Activated effector memory CD4-positive, alpha-beta T cell treated with anti-CD3 and anti-CD28 coated beads, Interleukin-2, amount 50 U/mL, for 16 hours (primary cell): ENCODE data around the gene ENOX1.

Experiments used
- DNase-seq: peaks from one replicate; pipeline ENCODE4 v3.0.0-alpha.2; 2020

ENOX1 gene

GRCh38 chr13:43737392-43737923 lies 49.3 kb downstream of the ENOX1 start:
- DNase-seq, result no peak

DNA sequence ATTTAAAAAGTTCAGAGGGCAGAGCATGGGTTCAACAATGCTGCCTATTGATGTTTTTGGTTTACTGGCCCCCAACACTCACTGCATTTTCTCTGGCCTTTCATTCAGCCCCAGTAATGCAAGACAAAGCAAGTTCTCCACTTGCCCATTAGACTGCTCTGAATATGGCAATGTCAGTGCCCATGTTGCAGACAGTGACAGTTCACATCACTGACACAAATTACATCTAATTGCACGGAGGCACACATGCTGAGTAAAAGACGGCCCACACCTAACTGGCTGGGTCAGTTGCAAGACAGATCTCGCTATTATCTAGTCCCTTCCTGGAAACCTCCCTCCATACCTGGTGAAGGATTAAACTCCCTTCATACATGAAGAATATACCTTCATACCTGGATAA lies 54.0 kb downstream of the ENOX1 start:
- no peak for DNase-seq

- no peak for DNase-seq
Measured at GRCh38 chr13:43731296-43731695, 55.5 kb downstream of the ENOX1 start.

GRCh38 chr13:43730642-43731041 lies 56.1 kb downstream of the ENOX1 start:
- no peak for DNase-seq

DNA sequence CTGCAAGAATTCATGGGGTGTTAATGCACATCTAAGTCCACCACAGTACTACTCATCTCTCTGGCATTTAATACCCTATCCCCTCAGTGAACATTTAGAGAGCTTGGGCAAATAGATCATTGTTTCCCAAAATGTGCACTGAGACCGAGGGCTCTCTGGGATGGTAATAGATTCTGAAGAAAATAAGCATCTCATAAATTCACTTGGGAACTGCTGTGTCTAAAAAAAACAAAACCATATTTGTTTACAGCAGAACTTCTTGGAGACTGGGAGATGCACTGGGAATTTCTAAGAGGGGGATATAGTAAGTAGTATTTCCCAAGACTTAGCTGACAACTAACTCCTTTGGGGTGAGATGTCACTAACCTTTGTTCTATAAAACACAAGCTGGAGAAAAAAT lies 58.4 kb downstream of the ENOX1 start:
- DNase-seq, result no peak

DNA sequence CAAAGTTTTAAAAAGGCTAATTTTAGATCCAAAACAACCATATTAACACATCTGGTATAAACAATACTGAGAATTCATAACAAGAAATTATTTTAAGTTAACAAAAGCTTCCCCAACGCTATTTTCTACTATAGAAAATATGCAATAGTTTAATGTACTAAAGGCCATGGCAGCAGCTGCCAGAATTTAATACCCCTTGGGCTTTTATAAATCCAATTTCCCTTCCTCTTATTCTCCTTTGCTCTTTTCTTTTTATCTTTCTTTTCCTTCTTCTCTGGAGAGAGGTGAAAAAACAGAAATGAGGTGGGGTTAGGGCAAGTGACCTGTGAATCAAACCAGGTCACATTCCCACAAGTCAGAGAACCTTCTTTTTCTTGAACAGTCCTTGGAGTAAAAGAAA lies 58.9 kb downstream of the ENOX1 start:
- no peak for DNase-seq

DNA sequence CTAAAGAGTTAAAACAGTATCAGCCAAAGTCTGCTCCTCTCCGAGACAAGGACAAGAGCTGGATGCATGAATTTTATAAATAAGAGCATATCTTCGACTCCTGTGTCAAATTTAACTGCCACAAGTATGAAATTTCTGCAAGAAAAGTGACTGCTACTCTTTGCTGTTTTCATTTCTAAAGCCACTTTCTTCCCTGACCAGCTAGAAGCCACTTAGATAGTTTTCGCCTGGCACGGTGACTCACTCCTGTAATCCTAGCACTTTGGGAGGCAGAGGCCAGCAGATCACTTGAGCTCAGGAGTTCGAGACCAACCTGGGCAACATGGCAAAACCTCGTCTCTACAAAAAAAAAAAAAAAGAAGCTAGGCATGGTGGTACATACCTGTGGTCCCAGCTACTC lies 61.3 kb downstream of the ENOX1 start:
- DNase-seq, result no peak

- no peak for DNase-seq
Measured at GRCh38 chr13:43720780-43721397, 65.9 kb downstream of the ENOX1 start.

DNA sequence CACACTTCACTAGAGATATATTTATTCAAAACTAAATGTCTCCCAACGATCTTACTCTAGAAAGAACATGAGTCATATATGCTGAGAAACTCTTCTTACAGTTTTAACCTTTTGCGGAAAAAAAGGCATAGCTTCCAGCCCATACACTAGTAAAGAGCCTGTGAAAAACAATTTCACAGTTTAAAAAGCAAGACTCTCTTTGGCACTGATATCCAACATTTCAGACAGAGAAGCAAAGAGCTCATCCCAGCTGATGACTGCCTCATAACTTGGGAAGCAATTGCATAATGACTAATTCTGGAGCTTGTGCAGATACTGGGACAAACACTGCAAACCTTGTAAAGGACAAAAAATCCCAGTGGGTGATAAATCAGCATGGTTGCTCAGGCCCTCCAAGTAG lies 88.0 kb downstream of the ENOX1 start:
- DNase-seq, result no peak

DNA sequence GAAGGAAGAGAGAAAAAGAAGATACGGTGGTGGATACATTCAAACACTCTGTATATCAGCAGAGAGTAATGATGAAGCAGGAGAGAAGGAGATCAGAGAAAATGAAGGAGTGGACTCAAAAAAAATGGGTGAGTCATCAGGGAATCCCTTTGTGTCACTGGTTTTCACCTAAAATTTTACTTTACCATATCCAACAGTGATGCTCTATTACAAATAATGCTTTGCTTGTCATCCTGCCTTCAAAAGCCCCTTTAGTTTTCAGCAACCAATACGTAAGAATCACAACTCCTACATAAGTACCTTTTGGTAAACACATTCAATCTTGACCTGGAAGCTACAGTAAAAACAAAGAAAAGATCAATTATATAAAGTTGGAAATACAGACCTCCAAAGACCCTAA lies 88.8 kb downstream of the ENOX1 start:
- DNase-seq, result no peak

DNA sequence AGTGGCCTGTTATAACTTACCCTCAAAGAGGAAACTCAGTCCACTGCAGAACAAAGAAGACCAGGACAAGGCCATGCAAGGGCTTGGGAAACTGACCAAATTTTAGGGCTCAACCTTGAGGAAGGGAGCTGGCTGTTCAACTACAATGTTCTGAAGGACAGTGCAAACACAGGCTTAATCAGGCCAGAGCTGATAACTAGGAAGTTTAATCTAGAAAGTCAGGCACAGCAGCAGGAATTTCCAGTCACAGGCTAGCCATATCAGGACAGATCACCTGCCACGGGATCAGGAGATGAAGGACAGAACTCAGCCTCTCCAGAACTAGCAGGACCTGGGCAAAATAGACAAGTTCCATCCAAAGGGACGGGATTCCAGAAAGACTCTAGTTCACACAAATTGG lies 89.4 kb downstream of the ENOX1 start:
- no peak for DNase-seq

DNA sequence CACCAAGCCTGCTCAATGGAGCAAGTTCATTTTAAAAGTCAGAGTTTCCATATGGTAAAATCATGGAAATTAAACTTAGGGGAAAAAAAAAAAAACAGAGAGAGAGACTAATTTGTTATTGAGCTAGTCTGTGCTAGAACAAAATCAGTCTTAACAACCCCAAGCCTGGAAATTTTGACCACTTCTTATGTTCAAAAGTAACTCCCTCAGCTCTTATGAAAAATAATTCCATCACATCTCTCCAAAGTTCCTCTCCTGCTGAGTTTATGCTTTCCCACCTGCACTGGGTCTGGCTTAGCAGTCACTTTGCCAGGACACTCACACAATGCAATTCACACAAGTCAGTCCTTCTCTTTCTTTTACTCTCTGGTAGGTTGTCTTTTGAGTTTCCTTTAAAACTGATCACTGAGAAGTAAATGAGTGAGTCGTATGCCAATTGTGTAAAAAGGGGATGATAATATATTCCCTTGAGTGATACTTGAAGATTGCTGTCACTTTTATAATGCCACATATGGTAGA lies 92.6 kb downstream of the ENOX1 start:
- DNase-seq, result no peak

- DNase-seq, result no peak
Measured at GRCh38 chr13:43693639-43694038, 93.1 kb downstream of the ENOX1 start.

DNA sequence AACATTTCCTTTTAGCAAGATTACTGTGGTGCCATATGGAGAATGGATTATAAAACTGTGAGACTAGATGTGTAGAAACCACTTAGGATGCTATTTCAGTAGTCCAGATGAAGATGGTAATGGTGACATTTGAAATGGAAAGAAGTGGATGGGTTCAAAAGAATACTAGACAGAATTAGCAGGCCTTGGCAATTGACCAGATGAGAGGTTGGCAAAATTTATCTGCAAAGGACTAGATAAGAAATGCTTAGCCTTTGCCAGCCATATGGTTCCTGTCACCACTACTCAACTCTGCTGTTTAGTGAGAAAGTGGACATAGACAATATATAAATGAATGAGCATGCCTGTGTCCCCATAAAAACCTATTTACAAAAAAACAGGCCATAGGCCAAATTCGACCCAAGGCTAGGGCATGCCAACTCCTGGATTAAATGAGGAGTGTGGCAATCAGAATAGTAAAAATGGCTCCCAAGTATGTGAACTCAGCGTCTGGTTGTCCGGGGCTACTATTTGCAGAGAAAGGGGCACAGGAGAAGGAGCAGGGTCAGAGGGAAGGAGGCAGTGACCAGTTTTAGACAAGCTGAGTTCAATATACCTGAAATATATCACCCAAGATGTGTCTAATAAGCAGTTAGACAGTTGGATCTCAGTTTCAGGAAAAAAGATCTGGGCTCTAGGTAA lies 98.4 kb downstream of the ENOX1 start:
- DNase-seq, result no peak

- DNase-seq, result no peak
Measured at GRCh38 chr13:43687038-43687437, 99.7 kb downstream of the ENOX1 start.

- no peak for DNase-seq
Measured at GRCh38 chr13:43686557-43686956, 100.2 kb downstream of the ENOX1 start.

DNA sequence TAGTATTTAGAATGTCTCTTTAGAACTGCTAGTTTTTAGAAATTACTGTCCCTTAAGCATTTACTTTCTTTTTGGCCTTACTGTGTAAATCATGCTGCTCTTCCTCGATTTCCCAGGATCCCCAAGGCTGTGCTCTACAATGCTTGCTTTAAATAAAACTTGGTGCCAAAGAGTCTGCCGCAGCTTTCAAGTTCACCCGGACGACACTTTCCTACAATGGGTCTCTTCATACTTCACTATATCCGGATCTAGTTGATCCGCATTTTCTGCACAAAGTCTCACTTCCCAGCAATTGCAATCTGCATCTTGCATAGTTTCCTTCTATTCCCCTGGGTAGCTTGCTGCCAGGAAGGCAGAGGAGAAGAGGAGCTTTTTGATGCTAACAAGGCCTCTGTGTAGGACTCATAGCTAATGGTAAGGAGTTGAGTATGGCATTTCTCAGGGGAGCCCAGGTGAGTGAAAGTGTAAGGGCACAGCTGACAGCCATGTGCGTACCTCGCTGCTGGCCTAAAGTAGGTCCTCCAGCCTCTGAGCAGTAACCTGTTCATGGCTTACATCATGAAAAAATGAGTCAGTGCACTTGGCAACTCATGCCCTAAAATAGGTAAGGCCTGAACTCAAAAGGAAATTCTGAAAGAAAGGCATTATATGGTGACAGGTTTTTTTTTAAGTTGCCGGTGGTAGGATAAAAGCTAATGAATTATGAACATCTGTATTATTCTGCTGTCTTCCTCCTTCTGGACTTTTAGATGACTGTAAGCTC lies 101.6 kb downstream of the ENOX1 start:
- no peak for DNase-seq

- no peak for DNase-seq
Measured at GRCh38 chr13:43682701-43683100, 104.1 kb downstream of the ENOX1 start.

DNA sequence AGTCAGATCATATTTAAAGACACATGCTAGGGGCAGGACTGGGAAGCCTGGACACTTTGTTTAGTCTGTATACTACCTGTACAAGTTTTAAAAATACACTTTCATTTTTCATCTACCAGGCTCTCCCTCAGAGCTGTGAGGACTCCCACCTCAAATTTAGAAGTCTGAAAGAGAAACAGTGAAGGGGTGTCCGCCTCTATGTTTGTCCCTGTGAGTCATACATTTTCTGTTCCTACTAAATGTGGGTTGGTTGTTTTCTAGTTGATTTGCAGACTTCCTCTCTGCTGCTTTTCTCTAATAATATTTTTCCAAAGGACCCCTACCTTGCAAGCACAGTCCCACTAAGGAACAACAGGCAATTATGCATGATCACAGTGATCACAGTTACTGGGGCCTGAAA lies 110.5 kb downstream of the ENOX1 start:
- no peak for DNase-seq

DNA sequence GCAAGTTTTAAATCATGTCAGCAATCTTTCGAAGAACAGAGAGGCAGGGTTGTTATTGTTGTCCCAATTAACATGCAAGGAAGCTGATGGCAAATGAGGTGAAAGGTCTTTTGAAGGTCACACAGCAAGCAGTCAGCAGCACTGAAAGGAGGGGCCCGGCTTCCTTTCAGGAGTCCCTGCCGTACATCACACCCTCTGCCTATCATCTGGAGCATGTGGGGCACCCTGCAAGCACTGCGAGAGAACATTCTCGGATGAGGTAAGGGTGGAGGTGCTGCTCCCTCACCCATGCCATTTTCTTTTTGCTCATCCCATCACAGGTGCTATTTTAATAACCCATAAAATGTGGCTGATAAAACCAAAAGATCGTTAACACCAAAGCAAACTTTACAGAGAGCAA lies 111.2 kb downstream of the ENOX1 start:
- DNase-seq, result no peak

DNA sequence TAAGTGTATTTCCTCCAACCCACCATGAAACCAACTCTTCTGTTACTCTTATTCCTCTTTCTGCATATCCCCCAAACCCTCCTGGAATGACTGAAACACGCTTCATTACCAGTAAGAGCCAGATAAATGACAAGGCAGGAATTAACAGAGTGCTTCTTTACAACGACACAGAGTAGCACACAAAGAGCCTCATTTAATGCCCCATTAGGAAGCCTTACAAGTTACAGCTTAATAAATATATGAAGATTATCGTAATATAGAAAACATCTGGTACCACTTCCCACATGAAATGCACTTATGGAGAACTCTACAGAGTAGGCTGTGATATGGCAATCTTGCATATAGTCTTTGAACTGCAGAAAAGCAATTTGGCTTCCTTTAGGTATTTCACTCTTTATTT lies 116.8 kb downstream of the ENOX1 start:
- DNase-seq, result no peak

DNA sequence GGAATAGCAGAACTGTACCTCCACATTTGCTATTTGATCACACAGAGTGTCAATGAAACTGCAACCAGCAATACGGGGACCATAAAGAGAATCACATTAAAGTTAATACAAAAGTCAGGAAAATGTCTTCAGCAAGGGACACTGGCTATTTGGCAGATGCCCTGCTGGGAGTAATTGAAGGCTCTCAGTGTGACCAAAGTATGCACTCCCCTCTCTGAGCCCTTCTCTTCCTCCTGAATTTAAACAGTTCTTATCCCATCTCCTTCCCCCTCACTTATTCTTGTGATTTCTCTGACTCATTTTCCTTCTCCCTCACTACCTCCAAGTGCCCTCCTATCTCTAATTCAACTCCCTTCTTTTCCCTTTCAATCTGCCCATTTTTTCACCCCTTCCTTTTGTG lies 117.7 kb downstream of the ENOX1 start:
- DNase-seq, result no peak

GRCh38 chr13:43666403-43666802 lies 120.4 kb downstream of the ENOX1 start:
- DNase-seq, result no peak

DNA sequence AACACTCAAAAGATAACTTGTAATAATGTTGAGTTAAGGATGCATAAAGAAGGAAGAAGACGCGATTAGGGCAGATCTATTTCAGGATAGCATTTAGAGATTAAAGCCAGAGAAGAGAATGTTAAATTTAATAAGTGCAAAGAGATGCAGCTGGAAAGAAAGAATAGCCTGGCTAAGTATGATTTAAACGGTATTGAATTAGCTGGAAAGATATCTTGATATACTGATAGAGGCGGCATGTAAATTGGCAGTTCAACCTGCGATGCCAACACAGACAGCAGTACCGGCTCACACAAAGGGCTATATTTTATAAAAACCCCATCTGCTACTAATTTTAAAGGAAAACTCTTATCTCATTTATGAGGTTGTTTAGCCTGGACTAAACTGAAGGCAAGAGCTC lies 121.4 kb downstream of the ENOX1 start:
- no peak for DNase-seq
